Measurements from ENCODE around the gene BRD4.

BRD4 gene

GRCh38 chr19:15250640-15250993 is 81.7 kb downstream of the BRD4 start:
- DNase-seq (ENCODE audit: extremely low read depth in 1 of 2, low read depth in 1 of 2), result no peak

GRCh38 chr19:15249972-15250639 is 82.2 kb downstream of the BRD4 start:
- DNase-seq (ENCODE audit: extremely low read depth in 1 of 2, low read depth in 1 of 2), result no peak

GRCh38 chr19:15249528-15249874 is 82.8 kb downstream of the BRD4 start:
- DNase-seq (ENCODE audit: extremely low read depth in 1 of 2, low read depth in 1 of 2), result no peak

- no peak for DNase-seq (ENCODE audit: extremely low read depth in 1 of 2, low read depth in 1 of 2)
These were observed 83.5 kb downstream of the BRD4 start for GRCh38 chr19:15248648-15249527.

- DNase-seq (ENCODE audit: extremely low read depth in 1 of 2, low read depth in 1 of 2), result no peak
These were observed 84.2 kb downstream of the BRD4 start for GRCh38 chr19:15248106-15248505.

- no peak for DNase-seq (ENCODE audit: extremely low read depth in 1 of 2, low read depth in 1 of 2)
These were observed 85.0 kb downstream of the BRD4 start for GRCh38 chr19:15247107-15248014.

GRCh38 chr19:15246198-15246481 is 86.2 kb downstream of the BRD4 start:
- no peak for DNase-seq (ENCODE audit: extremely low read depth in 1 of 2, low read depth in 1 of 2)

GRCh38 chr19:15245370-15246197 is 86.8 kb downstream of the BRD4 start:
- DNase-seq (ENCODE audit: extremely low read depth in 1 of 2, low read depth in 1 of 2), result no peak

- no peak for DNase-seq (ENCODE audit: extremely low read depth in 1 of 2, low read depth in 1 of 2)
These were observed 87.5 kb downstream of the BRD4 start for GRCh38 chr19:15244808-15245207.

- DNase-seq (ENCODE audit: extremely low read depth in 1 of 2, low read depth in 1 of 2), result no peak
These were observed 88.1 kb downstream of the BRD4 start for GRCh38 chr19:15244106-15244803.

- DNase-seq (ENCODE audit: extremely low read depth in 1 of 2, low read depth in 1 of 2), result no peak
These were observed 88.9 kb downstream of the BRD4 start for GRCh38 chr19:15243236-15243957.

- DNase-seq (ENCODE audit: extremely low read depth in 1 of 2, low read depth in 1 of 2), result no peak
These were observed 91.0 kb downstream of the BRD4 start for GRCh38 chr19:15241259-15241910.

GRCh38 chr19:15240515-15240914 is 91.8 kb downstream of the BRD4 start:
- DNase-seq (ENCODE audit: extremely low read depth in 1 of 2, low read depth in 1 of 2), result no peak

GRCh38 chr19:15239337-15239949 is 92.9 kb downstream of the BRD4 start:
- no peak for DNase-seq (ENCODE audit: extremely low read depth in 1 of 2, low read depth in 1 of 2)

- no peak for DNase-seq (ENCODE audit: extremely low read depth in 1 of 2, low read depth in 1 of 2)
These were observed 93.6 kb downstream of the BRD4 start for GRCh38 chr19:15238639-15239155.

GRCh38 chr19:15237759-15238638 is 94.3 kb downstream of the BRD4 start:
- no peak for DNase-seq (ENCODE audit: extremely low read depth in 1 of 2, low read depth in 1 of 2)

- no peak for DNase-seq (ENCODE audit: extremely low read depth in 1 of 2, low read depth in 1 of 2)
These were observed 95.5 kb downstream of the BRD4 start for GRCh38 chr19:15236886-15237285.

Measured in activated CD8-positive, alpha-beta memory T cell treated with anti-CD3 and anti-CD28 coated beads for 1 hour (primary cell).